HG03432 (cell line): Measurements from ENCODE around the gene PRSS48.
"Not testable (repeated sequence)": the region's sequence is repeated elsewhere in the genome, so short reads cannot be mapped to it uniquely, and the experiment has no call there.

Experiments used
- ATAC-seq: cut with Tn5 transposase; IDR thresholded peaks from one replicate; pipeline ENCODE4 v1.9.1; 2021; ENCODE audit warnings: mild to moderate bottlenecking, moderate library complexity; ENCODE audit not compliant: unreplicated experiment

PRSS48 gene, protein sequence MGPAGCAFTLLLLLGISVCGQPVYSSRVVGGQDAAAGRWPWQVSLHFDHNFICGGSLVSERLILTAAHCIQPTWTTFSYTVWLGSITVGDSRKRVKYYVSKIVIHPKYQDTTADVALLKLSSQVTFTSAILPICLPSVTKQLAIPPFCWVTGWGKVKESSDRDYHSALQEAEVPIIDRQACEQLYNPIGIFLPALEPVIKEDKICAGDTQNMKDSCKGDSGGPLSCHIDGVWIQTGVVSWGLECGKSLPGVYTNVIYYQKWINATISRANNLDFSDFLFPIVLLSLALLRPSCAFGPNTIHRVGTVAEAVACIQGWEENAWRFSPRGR

DNA sequence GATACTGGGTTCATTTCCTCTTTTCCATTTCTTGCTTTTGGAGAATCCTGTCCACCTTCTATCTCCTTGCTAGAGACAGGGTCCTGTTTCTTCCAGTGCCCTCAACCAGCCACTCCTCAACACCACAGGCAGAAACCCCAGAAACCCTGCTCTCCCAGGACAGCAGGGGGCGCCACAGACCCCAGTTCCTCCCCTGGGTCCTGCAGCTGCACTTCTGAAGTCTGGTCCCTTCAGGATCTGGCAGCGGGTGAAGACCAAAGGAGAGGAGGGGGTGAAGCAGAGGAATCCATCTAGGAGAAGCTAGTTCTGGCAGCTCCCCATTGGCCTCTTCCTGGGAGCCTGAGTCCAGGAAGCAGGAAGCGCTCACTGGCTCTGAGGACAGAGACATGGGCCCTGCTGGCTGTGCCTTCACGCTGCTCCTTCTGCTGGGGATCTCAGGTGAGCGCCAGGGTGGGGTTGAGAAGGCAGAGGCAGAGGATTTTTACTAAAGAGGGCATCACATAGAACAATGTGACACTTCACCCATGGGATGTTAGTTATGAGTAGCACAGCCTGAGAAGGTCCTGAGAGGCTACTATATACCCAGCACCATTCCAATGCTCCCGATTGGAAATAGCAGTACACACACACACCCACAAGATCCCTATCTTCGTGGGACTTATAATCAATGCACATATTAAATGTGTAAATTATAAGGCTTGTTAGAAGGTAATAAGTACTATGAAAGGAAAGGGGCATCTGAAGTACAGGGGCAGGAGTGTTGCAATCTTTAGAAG lies at the start of gene PRSS48:
Gene PRSS48, plus strand, starts transcription at position 375 of the 776 bp plus-strand sequence. Its CDS starts 12 bp downstream, at position 387.
- peak; percentile 67 for ATAC-seq

- no peak for ATAC-seq
These were observed 49.8 kb upstream of the PRSS48 start for GRCh38 chr4:151227172-151227571.

GRCh38 chr4:151227731-151228130 lies 49.2 kb upstream of the PRSS48 start:
- no peak for ATAC-seq

DNA sequence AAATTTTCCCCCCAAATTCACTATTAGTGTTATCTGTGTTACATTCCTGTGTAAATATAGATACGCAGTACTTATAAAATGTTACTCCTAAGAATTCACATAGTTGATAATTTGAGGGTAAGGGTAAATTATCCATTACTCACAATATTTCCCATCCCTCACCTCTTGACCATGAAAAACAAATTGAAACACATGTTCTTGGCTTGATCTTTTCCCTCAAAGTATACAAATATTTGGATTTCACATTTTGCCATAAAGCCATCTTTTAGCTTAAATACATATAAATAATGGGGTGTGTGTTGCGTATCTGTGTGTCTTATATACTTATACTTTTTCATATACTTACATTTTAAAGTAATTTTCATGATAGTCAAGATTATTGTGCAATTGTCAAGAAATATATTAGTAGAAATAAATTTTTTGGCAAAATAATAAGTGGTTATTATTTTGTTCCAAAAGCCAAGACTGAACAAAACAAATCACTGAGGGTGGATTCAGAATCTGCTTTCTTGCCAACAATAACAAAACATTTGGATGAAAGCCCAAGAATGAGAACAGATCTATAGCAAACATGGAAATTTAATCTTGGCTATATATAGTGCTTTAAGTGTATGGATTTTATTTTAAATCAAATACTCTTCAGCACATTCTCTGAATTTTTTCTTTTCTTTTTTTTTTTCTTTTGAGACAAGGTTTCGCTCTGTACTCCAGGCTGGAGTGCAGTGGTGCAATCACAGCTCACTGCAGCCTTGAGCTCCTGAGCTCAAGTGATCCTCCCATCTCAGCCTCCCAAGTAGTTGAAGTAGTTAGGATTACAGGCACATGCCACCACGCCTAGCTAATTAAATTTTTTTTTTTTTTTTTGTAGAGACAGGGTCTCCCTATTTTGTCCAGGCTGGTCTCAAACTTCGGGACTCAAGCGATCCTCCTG lies 48.5 kb upstream of the PRSS48 start:
- ATAC-seq, result no peak

DNA sequence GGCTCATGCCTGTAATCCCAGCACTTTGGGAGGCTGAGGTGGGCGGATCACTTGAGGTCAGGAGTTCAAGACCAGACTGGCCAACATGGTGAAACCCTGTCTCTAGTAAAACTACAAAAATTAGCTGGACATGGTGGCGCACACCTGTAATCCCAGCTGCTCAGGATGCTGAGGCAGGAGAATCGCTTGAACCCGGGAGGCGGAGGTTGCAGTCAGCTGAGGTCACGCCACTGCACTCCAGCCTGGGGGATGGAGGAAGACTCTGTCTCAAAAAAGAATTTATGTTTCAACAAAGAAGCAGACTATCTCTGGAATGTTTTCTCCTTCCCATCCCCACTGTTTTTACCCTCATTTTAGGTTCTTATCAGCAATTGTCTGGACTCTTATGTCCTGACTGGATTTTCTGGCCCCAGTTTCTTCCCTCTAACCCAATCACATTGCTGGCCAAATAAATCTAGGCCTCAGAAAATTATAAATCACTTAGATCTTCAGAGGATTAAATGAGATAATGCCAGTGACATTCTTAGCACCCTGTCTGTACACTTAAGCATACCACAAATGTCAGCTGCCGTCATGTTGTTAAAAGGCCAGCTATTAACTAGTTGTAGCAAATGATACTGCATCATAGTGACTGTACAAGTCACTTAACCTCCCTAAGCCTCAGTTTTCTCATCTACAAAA lies 44.9 kb upstream of the PRSS48 start:
- ATAC-seq, result no peak

GRCh38 chr4:151233600-151233999 lies 43.4 kb upstream of the PRSS48 start:
- no peak for ATAC-seq

DNA sequence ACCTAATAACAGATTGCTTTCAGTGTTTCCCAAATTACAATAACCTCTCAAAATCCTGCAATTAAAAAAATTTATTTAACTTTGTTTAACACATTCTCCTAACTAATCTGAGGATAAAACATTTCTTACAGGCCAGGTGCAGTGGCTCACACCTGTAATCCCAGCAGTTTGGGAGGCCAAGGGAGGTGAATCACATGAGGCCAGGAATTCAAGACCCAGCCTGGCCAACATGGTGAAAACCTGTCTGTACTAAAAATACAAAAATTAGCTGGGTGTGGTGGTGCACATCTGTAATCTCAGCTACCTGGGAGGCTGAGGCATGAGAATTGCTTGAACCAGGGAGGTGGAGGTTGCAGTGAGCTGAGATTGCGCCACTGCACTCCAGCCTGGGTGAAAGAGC lies 41.6 kb upstream of the PRSS48 start:
- not testable (repeated sequence) for ATAC-seq

GRCh38 chr4:151236036-151236435 lies 40.9 kb upstream of the PRSS48 start:
- ATAC-seq, result no peak

GRCh38 chr4:151238477-151238876 lies 38.5 kb upstream of the PRSS48 start:
- no peak for ATAC-seq

GRCh38 chr4:151239608-151240007 lies 37.4 kb upstream of the PRSS48 start:
- ATAC-seq, result no peak

DNA sequence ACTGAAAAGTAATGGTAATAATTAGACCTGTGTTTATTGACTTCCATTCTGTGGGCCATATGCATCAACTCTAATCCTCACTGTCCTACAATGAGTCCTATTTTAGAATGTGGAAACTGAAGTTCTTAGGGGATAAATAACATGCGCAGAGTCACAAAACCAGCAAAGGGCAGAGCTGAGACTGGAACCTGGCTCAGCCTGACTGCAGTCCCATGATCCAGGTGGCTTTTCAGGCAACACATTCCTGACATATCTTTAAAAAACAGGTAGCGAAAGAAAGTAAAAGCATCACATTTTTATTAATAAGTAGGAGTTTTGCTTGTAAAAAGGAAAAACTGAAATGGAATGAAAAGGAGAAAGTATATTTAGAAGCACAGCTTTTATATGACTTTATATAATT lies 34.7 kb upstream of the PRSS48 start:
- ATAC-seq, result no peak

DNA sequence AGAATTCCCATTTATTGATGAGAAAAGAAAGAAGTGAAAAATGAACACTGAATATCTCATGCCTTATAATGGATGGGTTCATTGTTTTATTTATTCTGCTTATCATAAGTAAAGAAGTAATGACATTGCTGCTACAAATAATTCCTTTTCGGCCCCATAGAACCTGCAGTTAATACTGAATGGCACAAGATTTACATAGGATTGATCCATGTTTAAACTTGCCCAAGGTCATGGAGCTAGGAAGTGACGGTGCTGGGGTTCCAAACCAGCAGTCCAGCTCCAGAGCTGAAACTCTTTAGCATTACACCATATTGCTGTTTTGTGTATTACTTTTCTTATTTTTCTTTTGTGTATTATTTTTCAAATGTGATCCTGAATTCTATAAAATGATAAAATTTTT lies 30.2 kb upstream of the PRSS48 start:
- no peak for ATAC-seq

DNA sequence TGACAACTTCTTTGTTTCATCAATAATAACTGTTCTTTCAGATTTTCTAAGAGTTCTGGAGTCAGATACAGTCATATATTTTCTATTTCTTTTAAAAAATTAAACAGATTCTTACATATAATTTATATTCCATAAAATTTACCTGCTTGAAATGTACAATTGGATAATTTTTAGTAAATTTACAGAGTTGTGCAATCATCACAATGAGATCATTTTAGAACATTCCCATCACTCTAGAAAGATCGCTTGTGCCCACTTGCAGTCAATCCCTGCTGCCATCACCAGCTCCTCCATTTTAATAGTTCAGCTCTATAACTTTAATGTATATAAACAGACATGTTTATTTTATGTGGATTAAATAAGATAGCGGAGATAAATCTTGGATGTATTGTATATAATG lies 29.6 kb upstream of the PRSS48 start:
- ATAC-seq, result no peak

DNA sequence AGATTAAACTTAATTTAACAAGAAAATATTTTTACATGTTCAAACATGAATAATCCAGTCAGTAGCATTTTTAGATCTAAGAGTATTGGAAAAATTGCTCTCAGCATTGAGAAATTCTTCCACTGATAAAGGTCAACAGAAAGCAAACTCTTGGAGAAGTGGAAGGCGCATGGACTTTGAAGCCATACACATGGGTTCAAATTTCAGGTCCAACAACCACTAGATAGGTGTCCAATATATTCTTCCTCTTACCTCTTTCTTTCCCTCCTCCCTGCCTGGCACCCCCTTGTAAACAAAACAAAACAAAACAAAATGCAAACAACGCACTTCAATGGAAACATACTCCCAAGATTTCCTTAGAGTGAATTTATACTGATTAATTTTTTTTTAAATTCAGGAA lies 28.4 kb upstream of the PRSS48 start:
- ATAC-seq, result no peak

- ATAC-seq, result no peak
These were observed 26.3 kb upstream of the PRSS48 start for GRCh38 chr4:151250706-151251105.

- ATAC-seq, result no peak
These were observed 25.2 kb upstream of the PRSS48 start for GRCh38 chr4:151251603-151252304.

DNA sequence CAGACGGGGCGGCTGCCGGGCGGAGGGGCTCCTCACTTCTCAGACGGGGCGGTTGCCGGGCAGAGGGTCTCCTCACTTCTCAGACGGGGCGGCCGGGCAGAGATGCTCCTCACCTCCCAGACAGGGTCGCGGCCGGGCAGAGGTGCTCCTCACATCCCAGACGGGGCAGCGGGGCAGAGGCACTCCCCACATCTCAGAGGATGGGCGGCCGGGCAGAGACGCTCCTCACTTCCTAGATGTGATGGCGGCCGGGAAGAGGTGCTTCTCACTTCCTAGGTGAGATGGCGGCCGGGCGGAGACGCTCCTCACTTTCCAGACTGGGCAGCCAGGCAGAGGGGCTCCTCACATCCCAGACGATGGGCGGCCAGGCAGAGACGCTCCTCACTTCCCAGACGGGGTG lies 21.7 kb upstream of the PRSS48 start:
- ATAC-seq, result not testable (repeated sequence)

DNA sequence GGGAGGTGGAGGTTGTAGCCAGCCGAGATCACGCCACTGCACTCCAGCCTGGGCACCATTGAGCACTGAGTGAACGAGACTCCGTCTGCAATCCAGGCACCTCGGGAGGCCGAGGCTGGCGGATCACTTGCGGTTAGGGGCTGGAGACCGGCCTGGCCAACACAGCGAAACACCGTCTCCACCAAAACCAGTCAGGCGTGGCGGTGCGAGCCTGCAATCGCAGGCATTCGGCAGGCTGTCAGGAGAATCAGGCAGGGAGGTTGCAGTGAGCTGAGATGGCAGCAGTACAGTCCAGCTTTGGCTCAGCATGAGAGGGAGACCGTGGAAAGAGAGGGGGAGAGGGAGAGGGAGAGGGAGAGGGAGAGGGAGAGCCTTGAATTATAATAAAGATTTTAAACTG lies 21.3 kb upstream of the PRSS48 start:
- ATAC-seq, result not testable (repeated sequence)

GRCh38 chr4:151256134-151256533 lies 20.8 kb upstream of the PRSS48 start:
- ATAC-seq, result no peak

DNA sequence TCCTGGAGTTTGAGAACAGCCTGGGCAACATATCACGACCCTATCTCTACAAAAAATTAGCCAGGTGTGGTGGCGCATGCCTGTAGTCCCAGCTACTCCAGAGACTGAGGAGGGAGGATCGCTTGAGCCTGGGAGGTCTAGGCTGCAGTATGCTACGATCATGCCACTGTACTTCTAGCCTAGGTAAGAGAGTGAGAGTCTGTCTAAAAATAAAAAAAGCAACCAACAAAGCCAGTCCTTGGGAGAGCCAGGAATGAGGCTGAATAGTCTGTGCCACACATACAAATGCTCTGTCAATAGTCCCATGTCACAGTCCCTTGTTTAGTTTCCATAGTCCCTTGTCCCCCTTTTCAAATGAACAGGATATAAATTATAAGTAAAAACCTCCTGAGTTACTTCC lies 19.3 kb upstream of the PRSS48 start:
- ATAC-seq, result no peak
